Measurements from ENCODE around the gene HECW1. TPM values are rescaled to one million over a fixed set of nuclear protein-coding genes. Genes with fewer than 3 reads are reported as not detected.

The HECW1 gene
- total and polyA plus RNA-seq, 11 donors = 0.23 TPM; not detected in 10

DNA sequence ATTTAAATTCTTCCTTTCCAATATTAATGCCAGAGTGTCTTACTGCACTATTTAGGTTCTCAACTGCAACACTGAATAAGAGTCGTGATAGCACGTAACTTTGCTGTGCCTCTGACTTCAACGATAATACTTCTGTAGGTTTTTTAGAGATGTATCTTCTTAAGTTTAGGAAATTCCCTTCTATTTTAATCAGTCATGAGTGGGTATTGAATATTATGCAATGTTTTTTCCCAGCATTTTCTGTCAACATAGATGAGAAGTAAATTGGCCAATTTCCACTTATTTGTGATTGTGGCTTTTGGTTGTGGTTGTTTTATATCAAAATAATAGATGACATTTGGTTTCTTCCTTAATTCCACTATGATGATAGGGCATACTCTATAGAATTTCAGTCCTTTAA lies 463.8 kb downstream of the HECW1 start:
- ATAC-seq = no peak

GRCh38 chr7:43577485-43577951 lies 465.1 kb downstream of the HECW1 start:
- Histone ChIP-seq H3K4me3 (no peak overlapping the region), H3K4me1 (peaks cover 0 to 8% (median 3%) of the 10 kb centered on the region in 12 donors), H3K27ac (no peak overlapping the region), H3K9me3 (no peaks in the 10 kb centered on the region), H3K36me3 (no peaks in the 10 kb centered on the region), H3K27me3 (peaks cover 0 to 11% (median 0%) of the 10 kb centered on the region in 9 donors)
- WGBS, 4 donors = 53 to 69% (median 64%) methylated on average over 6 of the region's 6 CpGs
- DNase-seq = no peak
- intact Hi-C loops (cut with DNase I) = no loop called here
- ATAC-seq = no peak
- TF ChIP-seq CTCF (IDR thresholded peaks at IDR 0.05) (no peak), POLR2A (IDR thresholded peaks at IDR 0.05) (no peak)

More for the DNA sequence above, 463.8 kb downstream of the HECW1 start:
- Histone ChIP-seq H3K27me3 (peaks cover 0 to 7% (median 0%) of the 10 kb centered on the region in 9 donors), H3K4me1 (peaks cover 0 to 12% (median 0%) of the 10 kb centered on the region in 12 donors), H3K36me3 (no peaks in the 10 kb centered on the region), H3K9me3 (no peaks in the 10 kb centered on the region), H3K27ac (no peak overlapping the region), H3K4me3 (no peak overlapping the region)
- TF ChIP-seq POLR2A (IDR thresholded peaks at IDR 0.05) = no peak
- no peak for TF ChIP-seq CTCF (IDR thresholded peaks at IDR 0.05)
- no peak for DNase-seq
- intact Hi-C loops (cut with DNase I) = no loop called here
- WGBS, 4 donors = 94 to 96% (median 96%) methylated on average over 3 of the region's 3 CpGs

DNA sequence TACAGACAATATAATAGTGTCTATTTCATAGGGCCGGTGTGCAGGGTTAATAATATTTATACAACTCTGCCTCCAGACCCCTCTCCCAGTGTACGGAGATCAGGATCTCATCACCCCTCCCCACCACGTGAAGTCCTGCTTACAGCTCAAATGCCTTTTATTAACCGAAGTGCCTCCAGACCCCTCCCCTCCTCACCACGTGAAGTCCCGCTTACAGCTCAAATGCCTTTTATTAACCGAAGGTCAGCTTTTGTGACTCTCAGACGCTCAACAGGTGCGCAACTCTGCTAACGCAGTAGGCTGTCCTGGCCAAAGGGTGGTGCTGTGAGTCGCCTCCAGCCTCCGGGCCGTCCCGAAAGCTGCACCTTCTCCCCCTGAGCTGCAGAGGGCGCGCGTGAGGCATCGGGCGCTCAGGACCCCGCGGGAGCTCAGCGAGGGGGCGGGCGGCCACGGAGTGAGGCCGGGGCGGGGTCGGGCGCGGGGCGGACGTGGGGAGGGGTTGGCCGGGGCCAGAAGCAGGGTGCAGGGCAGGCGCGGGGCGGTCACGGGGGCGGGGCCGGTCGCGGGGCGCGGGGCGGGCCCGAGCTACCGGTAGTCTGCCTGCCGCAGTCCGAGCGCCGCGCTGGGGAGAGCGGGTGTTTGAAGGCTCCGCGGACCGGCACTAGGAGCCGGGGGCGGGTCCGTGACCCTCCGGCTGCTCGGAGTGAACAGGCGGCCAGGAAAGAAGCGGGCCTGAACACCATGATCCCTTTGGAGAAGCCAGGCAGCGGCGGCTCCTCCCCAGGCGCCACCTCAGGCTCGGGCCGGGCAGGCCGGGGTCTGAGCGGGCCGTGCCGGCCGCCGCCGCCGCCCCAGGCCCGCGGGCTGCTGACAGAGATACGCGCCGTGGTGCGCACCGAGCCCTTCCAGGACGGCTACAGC lies 470.3 kb downstream of the HECW1 start, which contains the start of gene STK17A:
Gene STK17A, plus strand, starts transcription at position 606 of the 921 bp plus-strand sequence. Its CDS starts 136 bp downstream, at position 742.
- intact Hi-C loops (cut with DNase I) = loop anchor here (1.0 to 10.0 kb wide), 20 partner anchors 45 to 372 kb away; partner anchors contain the start of gene COA1 (in 2 of the 10)
- WGBS, 4 donors = 1 to 3% (median 1%) methylated on average over 12 to 83 of the region's 83 CpGs

More for the DNA sequence above, 470.3 kb downstream of the HECW1 start, which contains the start of gene STK17A:
- DNase-seq (peak; percentile 92 to 96 (median 92)), ATAC-seq (peak; percentile 92 to 99 (median 94))
- no peaks in the 10 kb centered on the region for H3K9me3 ChIP-seq
- peak within 1 kb of the TSS; percentile 67 to 99 (median 93) for H3K27ac ChIP-seq
- H3K36me3 ChIP-seq = no peaks in the 10 kb centered on the region
- peak in 1 of 2 donors; percentile 92 for TF ChIP-seq POLR2A (IDR thresholded peaks at IDR 0.05)
- peak; percentile 90 to 99 (median 94) for TF ChIP-seq CTCF (IDR thresholded peaks at IDR 0.05)
- peaks cover 0 to 34% (median 16%) of the 10 kb centered on the region in 12 donors for H3K4me1 ChIP-seq
- peak within 1 kb of the TSS; percentile 79 to 100 (median 92) for H3K4me3 ChIP-seq
- peaks cover 0 to 11% (median 0%) of the 10 kb centered on the region in 9 donors for H3K27me3 ChIP-seq

Measured in heart left ventricle (tissue), 16 donors.